ENCODE measurements around the gene CEP85.

Gene CEP85, protein sequence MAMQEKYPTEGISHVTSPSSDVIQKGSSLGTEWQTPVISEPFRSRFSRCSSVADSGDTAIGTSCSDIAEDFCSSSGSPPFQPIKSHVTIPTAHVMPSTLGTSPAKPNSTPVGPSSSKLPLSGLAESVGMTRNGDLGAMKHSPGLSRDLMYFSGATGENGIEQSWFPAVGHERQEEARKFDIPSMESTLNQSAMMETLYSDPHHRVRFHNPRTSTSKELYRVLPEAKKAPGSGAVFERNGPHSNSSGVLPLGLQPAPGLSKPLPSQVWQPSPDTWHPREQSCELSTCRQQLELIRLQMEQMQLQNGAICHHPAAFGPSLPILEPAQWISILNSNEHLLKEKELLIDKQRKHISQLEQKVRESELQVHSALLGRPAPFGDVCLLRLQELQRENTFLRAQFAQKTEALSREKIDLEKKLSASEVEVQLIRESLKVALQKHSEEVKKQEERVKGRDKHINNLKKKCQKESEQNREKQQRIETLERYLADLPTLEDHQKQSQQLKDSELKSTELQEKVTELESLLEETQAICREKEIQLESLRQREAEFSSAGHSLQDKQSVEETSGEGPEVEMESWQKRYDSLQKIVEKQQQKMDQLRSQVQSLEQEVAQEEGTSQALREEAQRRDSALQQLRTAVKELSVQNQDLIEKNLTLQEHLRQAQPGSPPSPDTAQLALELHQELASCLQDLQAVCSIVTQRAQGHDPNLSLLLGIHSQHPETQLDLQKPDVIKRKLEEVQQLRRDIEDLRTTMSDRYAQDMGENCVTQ

DNA sequence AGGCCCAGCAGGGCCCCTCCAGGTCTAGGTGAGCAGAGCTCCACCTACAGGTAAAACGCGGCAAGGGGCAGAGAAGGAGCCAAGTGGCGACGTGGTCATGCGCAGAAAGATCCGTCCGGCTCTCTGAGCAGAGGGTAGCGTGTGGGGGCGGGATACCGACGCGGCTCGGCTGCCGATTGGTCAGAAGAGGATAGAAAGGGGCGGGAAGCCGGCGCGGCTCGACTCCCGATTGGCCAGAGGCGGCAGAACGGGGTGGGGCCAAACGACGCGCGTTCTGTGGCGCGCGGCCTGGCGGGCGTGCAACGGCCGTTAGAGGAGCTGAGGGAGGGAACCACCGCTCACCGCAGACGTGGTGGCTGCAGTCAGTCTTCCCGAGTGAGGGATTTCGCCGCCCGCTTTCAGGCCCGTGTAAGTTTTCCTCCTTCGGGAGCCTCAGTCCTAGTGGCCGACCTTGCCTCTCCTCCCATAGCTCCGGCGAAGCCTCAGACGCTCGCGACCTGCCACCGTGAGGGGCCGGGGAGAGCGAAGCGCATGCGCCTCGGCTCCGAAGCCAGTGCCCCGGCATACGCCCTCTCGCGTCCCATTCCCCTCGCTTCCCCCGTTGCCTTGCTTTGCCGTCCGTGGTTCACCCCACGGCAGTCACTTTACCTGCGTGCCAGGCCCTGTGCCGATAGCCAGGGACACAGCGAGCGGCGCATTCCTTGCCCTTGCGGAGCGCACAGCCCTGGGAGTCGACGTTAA is at the start of gene CEP85:
Gene CEP85, plus strand, starts transcription at position 298 of the 741 bp plus-strand sequence. CDS start 5,584 bp downstream, outside the sequence.
- peak; percentile 99 for DNase-seq

DNA sequence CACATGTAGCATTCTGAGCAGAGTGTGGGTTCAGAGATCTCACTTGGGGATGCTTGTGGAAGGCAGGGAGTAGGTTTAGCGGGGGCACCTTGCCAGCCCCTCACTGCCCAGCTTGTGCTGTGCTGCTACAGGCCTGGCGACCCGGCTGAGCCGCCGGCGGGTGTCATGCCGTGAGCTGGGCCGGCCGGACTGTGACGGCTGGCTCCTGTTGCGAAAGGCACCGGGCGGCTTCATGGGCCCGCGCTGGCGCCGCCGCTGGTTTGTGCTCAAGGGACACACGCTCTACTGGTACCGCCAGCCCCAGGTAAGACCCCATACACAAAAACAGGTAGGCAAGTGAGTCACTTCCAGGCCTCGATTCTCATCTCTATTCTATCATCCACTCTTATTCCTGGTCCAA is 49.1 kb upstream of the CEP85 start:
- DNase-seq = no peak

DNA sequence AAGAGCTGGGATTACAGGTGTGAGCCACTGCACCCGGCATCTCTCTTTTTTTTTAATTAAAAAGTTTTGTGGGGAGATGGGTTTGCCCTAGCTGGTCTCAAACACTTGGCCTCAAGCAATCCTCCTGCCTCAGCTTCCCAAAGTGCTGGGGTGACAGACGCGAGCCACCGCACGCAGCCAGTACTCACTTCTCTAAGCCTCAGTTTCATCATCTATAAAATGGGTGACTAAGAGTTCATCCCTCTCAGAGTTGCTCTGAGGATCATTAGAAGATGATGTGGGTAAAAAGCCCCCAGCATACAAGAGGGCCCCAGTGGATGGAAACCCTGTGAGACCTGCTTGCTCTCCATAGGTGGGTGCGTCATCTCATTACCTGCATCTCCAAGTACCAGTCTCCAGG is 46.1 kb upstream of the CEP85 start:
- DNase-seq = no peak

DNA sequence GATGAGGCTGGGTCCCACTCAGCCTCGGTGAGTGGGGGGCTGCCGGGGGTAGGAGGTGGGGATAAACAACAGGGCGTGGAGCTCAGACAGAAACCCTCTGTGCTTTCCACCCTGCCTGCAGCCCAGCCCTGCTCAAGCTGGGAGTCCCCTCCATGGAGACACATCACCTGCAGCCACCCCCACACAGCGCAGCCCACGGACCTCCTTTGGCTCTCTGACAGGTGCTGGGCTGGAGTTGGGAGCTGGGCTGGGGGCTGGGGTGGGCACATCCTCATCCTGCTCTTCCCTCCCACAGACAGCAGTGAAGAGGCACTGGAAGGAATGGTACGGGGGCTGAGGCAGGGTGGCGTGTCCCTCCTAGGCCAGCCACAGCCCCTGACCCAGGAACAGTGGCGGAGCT is 45.5 kb upstream of the CEP85 start:
- DNase-seq = no peak

DNA sequence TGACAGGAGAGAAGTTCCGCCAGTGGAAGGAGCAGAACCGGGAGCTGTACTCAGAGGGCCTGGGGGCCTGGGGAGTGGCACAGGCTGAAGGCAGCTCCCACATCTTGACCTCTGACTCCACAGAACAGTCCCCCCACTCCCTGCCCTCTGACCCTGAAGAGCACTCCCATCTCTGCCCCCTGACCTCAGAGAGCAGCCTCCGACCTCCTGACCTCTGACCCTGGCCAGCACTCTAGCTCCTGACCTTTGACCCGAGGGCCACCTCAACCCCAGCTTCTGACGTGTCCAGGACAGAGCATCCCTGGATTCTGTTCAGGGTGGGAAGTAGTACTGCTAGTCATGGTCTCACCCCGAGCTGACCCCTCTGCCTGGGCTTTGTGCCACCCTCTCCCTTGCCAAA is 44.7 kb upstream of the CEP85 start:
- DNase-seq = no peak

DNA sequence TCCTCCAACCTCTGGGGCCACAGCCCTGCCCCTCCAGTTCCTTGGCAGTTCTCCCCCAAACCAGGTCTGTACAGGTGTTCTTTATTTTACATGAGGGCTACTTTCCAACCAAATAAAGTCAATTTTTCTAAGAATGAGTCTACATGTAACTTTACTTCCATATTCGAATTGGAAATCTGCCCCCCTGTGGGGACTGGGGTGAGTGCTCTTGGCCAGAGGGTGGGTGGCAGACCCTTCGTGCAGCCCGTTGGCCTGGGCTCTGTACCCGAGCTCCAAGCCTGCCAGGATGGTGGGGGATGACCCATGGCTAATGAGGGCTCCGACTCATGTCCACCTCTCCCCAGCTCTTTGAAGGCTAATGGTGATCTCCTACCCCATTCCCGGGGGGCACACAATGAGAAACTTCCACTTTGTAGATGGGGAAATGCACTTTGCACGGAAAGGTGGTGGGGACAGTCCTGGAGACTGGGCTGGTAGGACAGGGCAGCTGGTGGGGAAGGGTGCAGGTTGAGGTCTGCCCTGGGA is 44.2 kb upstream of the CEP85 start:
- no peak for DNase-seq

DNA sequence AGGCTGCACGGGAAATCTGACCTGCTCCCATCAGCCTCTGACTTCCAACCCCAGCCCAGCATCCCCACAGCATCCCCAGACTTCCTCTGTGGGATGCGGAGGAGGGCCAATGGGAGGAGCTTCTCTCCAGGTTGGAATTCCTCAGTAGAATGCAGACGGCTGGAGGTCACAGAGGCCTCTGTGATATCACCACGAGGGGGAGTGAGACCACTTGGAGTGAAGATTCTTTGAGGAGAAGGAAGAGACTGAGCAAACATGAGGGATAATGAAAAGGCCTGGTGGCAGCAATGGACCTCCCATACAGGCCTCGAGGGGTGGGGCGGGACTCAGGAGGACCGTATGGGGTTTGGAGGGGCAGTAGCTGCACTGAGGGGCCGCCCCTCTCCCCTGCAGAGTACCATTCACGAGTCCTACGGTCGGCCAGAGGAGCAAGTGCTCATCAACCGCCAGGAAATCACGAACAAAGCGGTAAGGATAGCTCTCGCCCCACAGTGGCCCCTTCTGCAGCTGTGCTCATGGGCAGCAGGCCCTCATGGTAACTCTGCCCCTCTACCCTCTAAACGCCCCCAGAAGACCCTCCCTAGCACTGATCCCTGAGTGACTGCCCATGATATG is 43.5 kb upstream of the CEP85 start, which contains the start of gene CATSPER4:
Gene CATSPER4, plus strand, starts transcription at position 230 of the 615 bp plus-strand sequence. Its CDS starts 26 bp downstream, at position 256.
- DNase-seq = no peak

DNA sequence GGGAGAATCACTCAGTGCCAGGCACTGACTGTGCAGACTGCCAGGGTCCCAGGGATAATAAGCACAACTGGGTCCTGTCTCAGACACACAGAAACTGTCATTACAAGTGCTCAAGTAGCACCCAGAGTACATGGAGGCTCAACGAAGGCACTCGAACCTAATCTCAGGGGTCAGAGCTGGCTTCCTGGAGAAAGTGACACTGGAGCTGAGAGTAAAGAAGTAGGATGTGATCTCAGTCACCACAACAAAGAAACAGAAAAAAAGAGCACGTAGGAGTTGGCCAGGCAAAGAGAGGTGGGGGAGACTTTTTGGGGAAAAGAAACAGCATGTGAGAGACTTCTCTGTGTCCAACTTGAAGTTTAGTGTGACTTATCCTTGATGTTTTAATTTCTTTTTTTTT is 42.3 kb upstream of the CEP85 start:
- DNase-seq = no peak

DNA sequence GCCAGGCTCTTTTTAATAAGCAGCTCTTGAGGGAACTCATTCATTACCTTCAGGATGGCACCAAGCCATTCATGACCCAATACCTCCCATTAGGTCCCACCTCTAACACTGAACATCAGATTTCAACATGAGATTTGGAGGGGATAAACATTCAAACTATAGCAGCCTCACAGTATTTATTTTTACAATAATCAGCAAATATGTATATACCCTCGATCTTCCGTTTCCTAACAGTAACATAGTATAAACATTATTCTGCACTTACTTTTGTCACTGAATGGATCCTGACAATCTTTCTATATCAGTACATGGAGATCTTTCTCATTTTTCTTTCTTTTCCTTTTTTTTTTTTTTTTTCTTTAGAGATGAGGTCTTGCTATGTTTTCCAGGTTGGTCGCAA is 38.2 kb upstream of the CEP85 start:
- DNase-seq = no peak

DNA sequence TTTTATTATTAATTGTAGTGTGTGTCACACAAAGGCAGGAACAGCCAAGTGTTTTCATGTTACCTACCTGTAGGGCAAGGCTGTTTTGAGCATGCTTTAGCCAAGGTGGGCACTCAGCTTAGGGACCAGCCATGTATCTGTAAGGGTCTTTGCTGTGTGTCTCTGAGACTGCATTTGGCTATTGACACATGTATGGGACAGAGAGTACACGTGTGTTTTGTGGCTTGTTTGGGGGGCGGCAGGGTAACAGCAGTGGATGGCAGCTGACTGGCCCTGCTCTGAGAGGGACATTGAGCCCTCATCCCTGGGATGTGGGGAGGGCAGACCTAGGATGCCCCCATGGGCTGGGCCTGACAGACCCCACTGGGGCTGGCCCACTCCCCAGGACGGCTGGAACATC is 36.7 kb upstream of the CEP85 start:
- no peak for DNase-seq

DNA sequence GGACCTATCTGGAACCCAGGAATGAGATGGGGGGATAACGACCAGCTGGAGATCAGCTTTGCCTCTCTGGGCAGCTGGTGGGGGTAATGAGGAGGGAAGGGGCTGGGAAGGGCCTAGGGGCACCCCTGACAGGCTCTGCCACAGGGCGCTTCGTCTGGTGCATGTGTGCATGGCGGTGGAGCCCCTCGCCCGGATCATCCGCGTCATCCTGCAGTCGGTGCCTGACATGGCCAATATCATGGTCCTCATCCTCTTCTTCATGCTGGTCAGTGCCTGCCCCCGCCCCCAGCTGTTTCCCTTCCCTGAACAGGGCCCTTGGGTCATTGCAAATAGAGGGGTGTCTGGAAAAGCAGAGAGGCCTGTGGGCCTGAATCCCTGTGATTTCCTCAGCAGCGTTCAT is 36.2 kb upstream of the CEP85 start:
- no peak for DNase-seq

DNA sequence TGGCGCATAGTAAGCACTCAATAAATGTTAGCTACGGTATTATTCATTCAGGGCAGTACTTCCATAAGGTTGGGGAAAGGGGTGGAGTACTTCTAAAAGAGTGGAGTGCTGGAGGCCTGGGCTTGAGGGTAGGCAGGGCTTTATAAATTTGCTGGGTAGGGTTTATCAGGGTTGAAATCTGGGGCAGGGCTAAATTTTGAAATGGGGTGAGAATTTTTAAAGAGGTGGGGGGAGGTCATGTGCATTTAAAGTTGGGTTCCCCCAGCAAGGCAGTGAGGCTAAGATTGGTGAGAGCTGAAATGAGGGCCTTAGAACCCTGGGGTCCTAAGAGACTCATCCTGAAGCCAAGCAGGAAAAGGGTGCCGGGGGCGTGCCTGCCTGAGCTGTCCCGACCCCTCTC is 33.6 kb upstream of the CEP85 start:
- DNase-seq = no peak

DNA sequence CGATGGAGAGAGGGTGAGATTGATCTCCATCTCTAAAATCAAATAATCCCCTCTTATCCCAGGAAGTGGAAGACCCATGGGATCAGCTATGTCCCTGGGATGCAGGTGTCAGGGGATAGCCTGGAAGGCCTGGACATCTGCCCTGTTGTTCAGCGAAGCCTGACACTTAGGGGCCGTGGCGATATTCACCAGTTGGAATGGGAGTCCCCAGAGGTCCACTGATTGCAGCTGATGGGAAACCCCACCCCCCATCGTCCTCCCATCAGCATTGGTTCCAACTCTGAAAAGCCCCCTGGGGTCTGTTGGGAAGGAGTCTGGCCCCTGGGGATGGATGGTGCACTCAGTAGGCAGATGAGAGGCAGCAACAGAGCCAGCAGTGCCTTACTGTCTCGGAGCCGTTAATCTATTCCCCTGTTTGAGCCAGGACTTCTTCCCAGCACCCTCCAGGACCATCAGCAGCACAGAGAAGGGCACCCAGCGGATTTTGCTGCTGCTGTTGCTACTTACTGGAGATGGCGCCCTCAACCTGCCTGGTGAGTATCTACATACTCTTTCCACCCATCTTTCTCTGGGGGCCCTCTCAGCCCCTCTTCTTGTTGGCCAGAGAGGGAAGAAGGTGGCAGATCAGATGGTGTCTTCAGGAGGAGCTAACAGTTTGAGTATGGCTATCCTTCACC is 30.2 kb upstream of the CEP85 start:
- no peak for DNase-seq

DNA sequence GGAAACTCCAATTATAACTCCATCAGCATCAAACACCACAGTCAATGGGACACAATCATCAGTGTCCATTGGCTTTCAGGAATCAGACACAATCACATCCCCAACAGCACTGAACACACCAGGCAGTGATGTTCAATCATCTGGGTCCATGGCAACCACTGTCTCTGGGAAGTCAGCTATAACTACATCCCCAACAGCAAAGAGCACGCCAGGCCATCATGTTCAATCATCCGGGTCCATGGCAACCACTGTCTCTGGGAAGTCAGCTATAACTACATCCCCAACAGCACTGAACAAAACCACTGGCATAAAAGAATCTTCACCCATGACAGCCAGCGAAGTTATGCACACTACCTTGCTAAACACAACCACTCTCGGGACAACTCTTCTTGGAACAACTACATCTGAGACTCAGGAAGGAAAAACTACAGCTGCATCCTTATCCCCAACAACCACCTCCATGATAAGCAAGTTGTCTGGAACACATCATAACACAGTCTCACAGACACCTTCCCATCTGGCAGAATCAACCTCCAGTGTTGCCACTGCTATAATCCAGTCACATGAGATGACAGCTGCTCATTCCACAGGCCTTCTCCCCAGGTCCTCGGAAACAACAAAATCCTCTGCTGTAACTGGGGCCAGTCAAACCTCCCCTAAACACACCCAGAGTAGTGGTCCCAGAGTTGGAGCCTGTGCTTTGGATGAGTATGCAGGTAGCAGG is 23.7 kb upstream of the CEP85 start:
- DNase-seq = no peak

DNA sequence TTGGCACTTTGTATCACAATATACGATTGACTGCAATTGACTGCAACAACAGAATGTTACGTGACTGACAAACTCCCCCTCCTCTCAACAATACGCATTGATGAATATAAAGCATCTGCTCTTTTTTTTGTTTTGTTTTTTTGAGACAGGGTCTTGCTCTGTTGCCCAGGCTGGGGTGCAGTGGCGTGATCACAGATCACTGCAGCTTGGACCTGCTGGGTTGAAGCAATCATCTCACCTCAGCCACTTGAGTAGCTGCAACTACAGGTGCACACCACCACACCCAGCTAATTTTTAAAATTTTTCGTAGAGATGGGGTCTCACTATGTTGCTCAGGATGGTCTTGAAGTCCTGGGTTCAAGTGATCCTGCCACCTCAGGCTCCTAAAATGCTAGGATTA is 21.3 kb upstream of the CEP85 start:
- no peak for DNase-seq

DNA sequence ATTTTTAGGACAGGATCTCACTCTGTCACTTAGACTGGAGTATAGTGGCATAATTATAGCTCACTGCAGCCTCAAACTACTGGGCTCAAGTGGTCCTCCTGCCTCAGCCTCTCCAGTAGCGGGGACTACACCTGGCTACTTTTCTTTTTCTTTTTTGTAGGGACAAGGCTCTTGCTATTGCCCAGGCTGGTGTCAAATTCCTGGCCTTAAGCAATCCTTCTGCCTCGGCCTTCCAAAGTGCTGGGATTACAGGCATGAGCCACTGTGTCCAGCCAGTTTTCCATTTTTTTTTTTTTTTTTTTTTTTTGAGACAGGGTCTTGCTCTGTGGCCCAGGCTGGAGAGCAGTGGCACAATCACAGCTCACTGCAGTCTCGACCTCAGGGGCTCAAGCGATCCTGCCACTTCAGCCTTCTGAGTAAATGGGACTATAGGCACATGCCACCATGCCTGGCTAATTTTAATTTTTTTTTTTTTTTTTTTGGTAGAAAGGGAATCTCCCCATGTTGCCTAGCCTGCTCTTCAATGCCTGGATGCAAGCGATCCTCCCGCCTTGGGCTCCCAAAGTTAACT is 20.6 kb upstream of the CEP85 start:
- DNase-seq = no peak

DNA sequence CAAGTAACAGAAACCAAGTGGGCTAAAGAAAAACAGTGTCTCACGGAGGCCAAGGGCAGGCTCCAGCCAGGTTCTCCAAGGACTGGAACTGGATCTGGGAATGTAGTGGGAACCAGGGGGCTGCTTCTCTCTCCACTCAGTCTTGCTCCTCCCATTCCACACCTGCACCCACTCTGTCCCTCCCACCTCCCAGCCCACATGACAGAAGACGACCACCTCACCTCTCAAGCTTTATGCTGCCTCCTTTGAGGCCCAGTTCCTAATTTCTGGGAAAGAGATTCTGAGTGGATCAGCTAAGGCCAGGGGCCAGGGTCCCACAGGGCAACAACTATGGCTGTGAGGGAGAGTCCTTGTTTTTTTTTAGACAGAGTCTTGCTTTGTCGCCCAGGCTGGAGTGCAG is 18.8 kb upstream of the CEP85 start:
- DNase-seq = no peak

DNA sequence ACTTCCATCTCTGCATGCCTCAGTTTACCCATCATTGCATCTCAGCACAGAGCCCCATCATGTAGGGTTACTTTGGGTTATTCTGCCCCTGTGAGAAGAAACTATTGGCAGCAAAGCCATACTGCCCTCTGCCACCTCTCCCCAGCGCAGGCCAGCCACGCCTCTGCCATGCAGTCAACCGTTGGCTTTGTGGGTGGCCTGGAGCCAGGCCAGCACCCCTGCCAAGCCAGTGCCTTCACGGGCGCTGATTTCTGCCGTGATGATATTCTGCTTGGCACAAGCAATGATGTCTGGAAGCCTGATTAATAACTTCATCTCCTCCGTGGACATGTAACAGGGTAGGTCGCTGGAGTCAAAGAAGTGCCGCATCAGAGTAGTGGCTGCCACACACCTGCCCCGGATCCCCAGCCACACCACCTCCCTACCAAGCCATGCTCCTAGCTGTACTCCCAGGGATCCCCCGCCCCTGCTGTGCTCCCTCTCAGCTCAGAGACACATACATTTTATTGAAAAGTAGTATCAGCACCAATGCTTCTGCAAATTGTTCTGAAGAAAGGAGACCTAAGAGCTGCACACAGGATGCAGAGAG is 15.0 kb upstream of the CEP85 start:
- DNase-seq = no peak

DNA sequence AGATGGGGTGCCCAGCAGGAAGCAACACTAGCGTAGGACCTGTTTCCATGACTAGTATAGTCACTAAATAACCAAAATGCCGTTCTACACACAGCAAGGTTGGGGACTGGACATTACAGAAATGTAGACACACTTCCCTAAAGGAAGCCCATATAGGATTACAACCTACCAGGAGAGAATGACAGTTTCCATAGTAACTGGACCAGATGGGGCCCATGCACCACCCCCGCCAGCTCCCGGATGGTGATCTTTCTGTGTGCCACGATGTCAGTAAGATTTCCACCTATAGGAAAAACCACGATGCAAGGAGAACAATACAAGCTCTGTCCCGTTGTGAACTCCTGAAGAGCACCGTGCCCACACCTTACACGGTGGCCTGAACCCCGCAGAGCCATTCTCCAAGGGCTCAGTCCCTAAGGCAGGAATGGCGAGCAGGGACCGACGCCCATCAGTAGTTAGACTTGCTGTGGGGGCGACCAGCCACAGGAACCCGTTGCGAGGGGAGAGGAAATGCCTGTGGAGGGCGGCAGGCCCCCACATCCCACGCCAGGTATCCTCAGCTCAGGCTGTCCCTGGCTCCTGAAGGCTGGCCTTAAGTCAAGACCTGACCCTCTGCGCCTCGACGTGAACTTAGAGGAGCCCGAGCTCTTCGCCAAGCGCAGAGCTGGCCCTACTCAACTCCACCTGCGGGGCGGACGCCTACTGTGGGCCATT is 13.6 kb upstream of the CEP85 start:
- no peak for DNase-seq

DNA sequence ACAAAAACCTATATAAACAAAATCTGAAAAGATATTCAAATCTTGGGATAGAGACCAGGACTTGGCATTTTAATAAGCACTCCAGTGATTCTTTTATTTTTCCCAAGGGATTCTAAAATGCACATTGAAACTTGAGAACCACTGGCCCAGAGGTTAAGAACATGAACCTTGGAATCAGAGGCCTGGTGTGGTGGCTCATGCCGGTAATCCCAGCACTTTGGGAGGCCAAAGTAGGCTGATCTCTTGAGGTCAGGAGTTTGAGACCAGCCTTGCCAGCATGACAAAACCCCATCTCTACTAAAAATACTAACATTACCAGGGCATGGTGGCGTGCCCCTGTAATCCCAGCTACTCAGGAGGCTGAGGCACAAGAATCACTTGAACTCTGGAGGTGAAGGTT is 12.9 kb upstream of the CEP85 start:
- no peak for DNase-seq

Measured in activated gamma-delta T cell treated with Interleukin-2 at 50 U/mL for 16 hours (primary cell).